Trophoblast cell (in vitro differentiated cells and primary cell): ENCODE results near the gene CNTN6.

Experiments
- DNase-seq, 2 donors: peaks; one replicate each; pipeline ENCODE4 v3.0.0-alpha.2; 2016
- H2AFZ ChIP-seq: 2 replicates; pipeline ENCODE4 v1.6.1; 2013; ENCODE audit warnings: low read length, moderate library complexity, mild to moderate bottlenecking; ENCODE audit not compliant: insufficient read depth, poor library complexity
- H2AK5ac ChIP-seq: 2 replicates; pipeline ENCODE4 v1.6.1; 2013; ENCODE audit warnings: mild to moderate bottlenecking, low read length
- H2BK120ac ChIP-seq: 2 replicates; pipeline ENCODE4 v1.6.1; 2013; ENCODE audit warnings: low read length, mild to moderate bottlenecking, moderate library complexity; ENCODE audit not compliant: insufficient read depth, poor library complexity
- H2BK12ac ChIP-seq: 2 replicates; pipeline ENCODE4 v1.6.1; 2013; ENCODE audit warnings: mild to moderate bottlenecking, low read length, moderate library complexity
- H2BK5ac ChIP-seq: 2 replicates; pipeline ENCODE4 v1.6.1; 2013; ENCODE audit warnings: low read length, low read depth, moderate library complexity, mild to moderate bottlenecking; ENCODE audit not compliant: poor library complexity
- H3K14ac ChIP-seq: 2 replicates; pipeline ENCODE4 v1.6.1; 2013; ENCODE audit warnings: mild to moderate bottlenecking, low read length
- H3K18ac ChIP-seq: 2 replicates; pipeline ENCODE4 v1.6.1; 2013; ENCODE audit warnings: mild to moderate bottlenecking, low read length
- H3K23ac ChIP-seq: 2 replicates; pipeline ENCODE4 v1.6.1; 2013; ENCODE audit warnings: low read length
- H3K27ac ChIP-seq: 2 replicates; pipeline ENCODE4 v1.5.1; 2013; ENCODE audit warnings: low read depth, mild to moderate bottlenecking, inconsistent platforms, low read length, moderate library complexity
- H3K27me3 ChIP-seq: 2 replicates; pipeline ENCODE4 v1.6.1; 2013; ENCODE audit warnings: inconsistent platforms, mild to moderate bottlenecking, low read length, moderate library complexity; ENCODE audit not compliant: insufficient read depth
- H3K36me3 ChIP-seq, 2 experiments: 1 replicate in 1 of 2; 2 replicates in 1 of 2; pipeline ENCODE4 v1.6.1; 2013; ENCODE audit warnings: low read length in 2 of 2, mild to moderate bottlenecking in 2 of 2, moderate library complexity in 1 of 2; ENCODE audit not compliant: insufficient read depth in 2 of 2, control insufficient read depth in 1 of 2
- H3K4ac ChIP-seq: 2 replicates; pipeline ENCODE4 v1.6.1; 2013; ENCODE audit warnings: low read depth, mild to moderate bottlenecking, low read length, moderate library complexity
- H3K4me1 ChIP-seq, 2 experiments: 1 replicate in 1 of 2; 2 replicates in 1 of 2; pipeline ENCODE4 v1.6.1; 2013; ENCODE audit warnings: low read length in 2 of 2, mild to moderate bottlenecking in 2 of 2, moderate library complexity in 1 of 2; ENCODE audit not compliant: insufficient read depth in 2 of 2, control insufficient read depth in 1 of 2
- H3K4me2 ChIP-seq: 2 replicates; pipeline ENCODE4 v1.6.1; 2013; ENCODE audit warnings: inconsistent platforms, mild to moderate bottlenecking, low read length, moderate library complexity
- H3K4me3 ChIP-seq: 2 replicates; pipeline ENCODE4 v1.5.1; 2013; ENCODE audit warnings: mild to moderate bottlenecking, low read depth, low read length, inconsistent platforms
- H3K79me1 ChIP-seq: one replicate; pipeline ENCODE4 v1.6.1; 2013; ENCODE audit warnings: low read length
- H3K79me2 ChIP-seq: 2 replicates; pipeline ENCODE4 v1.6.1; 2013; ENCODE audit warnings: low read length, mild to moderate bottlenecking; ENCODE audit not compliant: control insufficient read depth, insufficient read depth, poor library complexity
- H3K9ac ChIP-seq: 2 replicates; pipeline ENCODE4 v1.6.1; 2013; ENCODE audit warnings: mild to moderate bottlenecking, low read length
- H3K9me3 ChIP-seq: 2 replicates; pipeline ENCODE4 v1.6.1; 2013; ENCODE audit warnings: low read depth, mild to moderate bottlenecking, control low read depth, inconsistent platforms, low read length; ENCODE audit not compliant: insufficient read depth
- H4K12ac ChIP-seq: 2 replicates; pipeline ENCODE4 v1.6.1; 2013; ENCODE audit warnings: low read depth, mild to moderate bottlenecking, low read length, moderate library complexity
- H4K8ac ChIP-seq: 2 replicates; pipeline ENCODE4 v1.6.1; 2013; ENCODE audit warnings: low read depth, mild to moderate bottlenecking, low read length, moderate library complexity
- H4K91ac ChIP-seq: one replicate; pipeline ENCODE4 v1.6.1; 2013; ENCODE audit warnings: low read depth, mild to moderate bottlenecking, low read length, moderate library complexity
- WGBS: extraction: QIAGEN DNeasy Blood & Tissue Kit; methylation state at CpG from one replicate; pipeline ENCODE4 v1.1.7; 2013; ENCODE audit warnings: missing lambda C conversion rate; ENCODE audit not compliant: insufficient read length, insufficient coverage; ENCODE audit errors: extremely low coverage; 5-methylcytosine and 5-hydroxymethylcytosine counted together

Gene CNTN6

DNA sequence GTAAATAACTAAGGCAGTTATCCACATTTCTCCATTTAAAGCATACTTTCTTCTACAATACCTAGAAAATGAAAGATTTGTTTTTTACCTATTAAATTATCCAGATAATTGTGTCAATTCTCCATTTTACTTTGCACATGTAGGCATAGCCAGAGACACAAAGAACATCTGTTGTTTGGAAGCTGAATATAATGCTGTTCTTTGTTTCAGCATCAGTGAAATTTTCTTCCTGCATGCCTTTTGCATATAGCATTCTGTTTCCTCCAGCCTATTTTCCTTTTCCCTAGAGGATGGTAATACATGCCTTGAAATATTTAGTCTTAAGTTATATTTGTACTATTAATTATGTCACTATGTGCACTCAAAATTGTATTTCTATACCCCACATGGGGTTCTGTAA lies 233.7 kb downstream of the CNTN6 start:
- Histone ChIP-seq H2AK5ac (no peak overlapping the region), H3K79me2 (no peaks in the 10 kb centered on the region), H3K4me2 (no peak overlapping the region), H2AFZ (no peak overlapping the region), H4K8ac (no peak overlapping the region), H3K27me3 (no peaks in the 10 kb centered on the region), H2BK12ac (no peak overlapping the region), H3K9me3 (no peaks in the 10 kb centered on the region), H4K91ac (no peak overlapping the region), H3K14ac (no peak overlapping the region), H3K4me1 (no peaks in the 10 kb centered on the region), H3K27ac (no peak overlapping the region), H3K18ac (no peak overlapping the region), H3K36me3 (no peaks in the 10 kb centered on the region), H2BK5ac (no peak overlapping the region), H3K4ac (no peak overlapping the region), H3K23ac (no peak overlapping the region), H2BK120ac (no peak overlapping the region), H3K9ac (no peak overlapping the region), H4K12ac (no peak overlapping the region), H3K79me1 (no peaks in the 10 kb centered on the region), H3K4me3 (no peak overlapping the region)
- no peak for DNase-seq

DNA sequence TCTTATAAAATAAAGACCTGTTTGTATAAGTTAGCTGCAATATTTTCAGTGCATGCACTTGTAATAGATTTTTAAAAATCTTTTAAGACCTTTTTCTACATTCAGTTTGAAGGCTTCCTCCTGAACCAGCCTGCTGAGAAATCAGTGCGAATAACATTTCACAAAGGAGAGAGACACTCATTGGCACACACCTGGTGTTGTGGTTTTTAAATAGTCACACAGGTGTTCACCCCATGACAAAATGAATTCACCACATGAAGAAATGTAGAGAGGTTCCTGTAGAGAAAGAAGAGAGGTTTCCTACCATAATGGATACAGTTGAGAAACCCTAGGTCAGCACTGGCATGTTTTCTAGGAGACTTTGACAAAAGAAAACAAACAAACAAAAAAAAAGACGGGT lies 237.3 kb downstream of the CNTN6 start:
- Histone ChIP-seq H3K18ac (no peak overlapping the region), H4K12ac (no peak overlapping the region), H3K9me3 (no peaks in the 10 kb centered on the region), H3K27ac (no peak overlapping the region), H2AFZ (no peak overlapping the region), H3K79me1 (no peaks in the 10 kb centered on the region), H3K36me3 (no peaks in the 10 kb centered on the region), H2BK5ac (no peak overlapping the region), H3K79me2 (no peaks in the 10 kb centered on the region), H2BK12ac (no peak overlapping the region), H2BK120ac (no peak overlapping the region), H3K4me3 (no peak overlapping the region), H2AK5ac (no peak overlapping the region), H3K4me2 (no peak overlapping the region), H3K23ac (no peak overlapping the region), H3K4ac (no peak overlapping the region), H3K9ac (no peak overlapping the region), H4K8ac (no peak overlapping the region), H3K14ac (no peak overlapping the region), H3K4me1 (no peaks in the 10 kb centered on the region), H4K91ac (no peak overlapping the region), H3K27me3 (no peaks in the 10 kb centered on the region)
- WGBS, result no CpG with 5 or more reads among the region's 2 CpGs
- DNase-seq, result no peak

DNA sequence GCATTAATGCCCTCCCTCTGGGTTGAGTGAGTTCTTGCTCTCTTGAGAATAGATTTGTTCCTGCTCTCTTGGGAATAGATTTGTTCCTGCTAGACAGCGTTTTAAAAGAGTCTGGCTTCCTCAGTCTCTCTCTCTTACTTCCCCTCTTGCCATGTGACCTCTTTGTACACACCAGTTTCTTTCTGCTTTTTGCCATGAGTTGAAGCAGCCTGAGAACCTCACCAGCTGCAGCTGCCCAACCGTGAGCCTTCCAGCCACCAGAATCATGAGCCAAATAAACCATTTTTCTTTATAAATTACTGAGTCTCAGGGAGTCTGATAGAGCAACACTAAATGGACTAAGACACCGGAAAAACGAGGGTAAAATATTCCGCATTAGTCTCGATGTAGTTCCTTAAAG lies 253.6 kb downstream of the CNTN6 start:
- H2BK12ac ChIP-seq, result no peak overlapping the region
- H3K79me2 ChIP-seq, result no peaks in the 10 kb centered on the region
- no peak overlapping the region for H4K12ac ChIP-seq
- no peak overlapping the region for H3K9ac ChIP-seq
- DNase-seq, result no peak
- H2AK5ac ChIP-seq, result no peak overlapping the region
- no peaks in the 10 kb centered on the region for H3K79me1 ChIP-seq
- no peak overlapping the region for H3K14ac ChIP-seq
- H4K91ac ChIP-seq, result no peak overlapping the region
- no peak overlapping the region for H3K18ac ChIP-seq
- H3K4me2 ChIP-seq, result no peak overlapping the region
- H4K8ac ChIP-seq, result no peak overlapping the region
- no peak overlapping the region for H3K4me3 ChIP-seq
- H3K9me3 ChIP-seq, result no peaks in the 10 kb centered on the region
- H3K27me3 ChIP-seq, result no peaks in the 10 kb centered on the region
- H3K4ac ChIP-seq, result no peak overlapping the region
- no peak overlapping the region for H3K27ac ChIP-seq
- H3K4me1 ChIP-seq, result no peaks in the 10 kb centered on the region
- H3K23ac ChIP-seq, result no peak overlapping the region
- H2BK120ac ChIP-seq, result no peak overlapping the region
- no peak overlapping the region for H2BK5ac ChIP-seq
- WGBS, result no CpG with 5 or more reads among the region's 6 CpGs
- no peak overlapping the region for H2AFZ ChIP-seq
- H3K36me3 ChIP-seq, result no peaks in the 10 kb centered on the region

DNA sequence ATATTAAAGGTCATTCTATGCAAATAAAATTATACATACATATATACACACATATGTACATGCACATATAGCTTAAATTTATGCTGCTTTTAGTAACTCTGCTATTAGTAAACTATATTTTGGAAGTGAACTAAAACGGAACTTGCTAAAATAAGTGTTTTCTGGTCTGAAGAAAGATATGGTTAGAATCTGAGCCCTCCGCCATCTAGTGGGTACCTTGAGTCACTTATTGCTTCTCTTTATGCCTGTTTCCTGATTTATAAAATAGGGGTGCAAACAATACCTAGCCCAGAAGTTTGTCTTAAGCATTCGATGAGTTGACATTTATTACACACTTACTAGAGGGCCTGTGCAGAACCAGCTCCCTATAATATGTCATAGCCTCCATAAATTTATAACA lies 255.7 kb downstream of the CNTN6 start:
- no peak overlapping the region for H3K14ac ChIP-seq
- no peak overlapping the region for H2AFZ ChIP-seq
- no peaks in the 10 kb centered on the region for H3K79me2 ChIP-seq
- H3K4ac ChIP-seq, result no peak overlapping the region
- H4K8ac ChIP-seq, result no peak overlapping the region
- WGBS, result no CpG with 5 or more reads among the region's 3 CpGs
- H3K27me3 ChIP-seq, result no peaks in the 10 kb centered on the region
- no peak overlapping the region for H4K91ac ChIP-seq
- no peaks in the 10 kb centered on the region for H3K4me1 ChIP-seq
- no peak overlapping the region for H3K23ac ChIP-seq
- no peak overlapping the region for H2AK5ac ChIP-seq
- H2BK120ac ChIP-seq, result no peak overlapping the region
- H3K4me2 ChIP-seq, result no peak overlapping the region
- H2BK12ac ChIP-seq, result no peak overlapping the region
- no peak overlapping the region for H4K12ac ChIP-seq
- H3K4me3 ChIP-seq, result no peak overlapping the region
- no peaks in the 10 kb centered on the region for H3K36me3 ChIP-seq
- H2BK5ac ChIP-seq, result no peak overlapping the region
- H3K18ac ChIP-seq, result no peak overlapping the region
- DNase-seq, result no peak
- no peak overlapping the region for H3K9ac ChIP-seq
- H3K9me3 ChIP-seq, result no peaks in the 10 kb centered on the region
- H3K27ac ChIP-seq, result no peak overlapping the region
- H3K79me1 ChIP-seq, result no peaks in the 10 kb centered on the region

DNA sequence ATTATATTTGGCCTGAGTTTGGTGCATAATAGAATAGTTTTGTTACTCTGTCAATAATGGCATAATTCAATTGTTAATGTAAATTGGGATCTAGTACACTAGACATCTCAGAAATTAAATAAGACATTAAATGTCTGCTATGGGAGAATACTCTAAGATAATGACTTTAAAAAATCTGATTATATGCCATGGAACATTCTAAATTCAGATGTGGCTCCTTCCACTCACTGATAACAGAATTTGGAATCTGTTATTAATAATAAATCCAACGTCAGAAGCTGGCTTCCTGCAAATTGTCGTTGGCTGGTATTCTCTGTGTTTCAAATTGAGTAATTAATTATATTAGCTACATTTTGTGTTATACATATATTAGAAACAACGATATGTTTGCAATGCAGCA lies 258.1 kb downstream of the CNTN6 start:
- no peak overlapping the region for H3K27ac ChIP-seq

More for the DNA sequence above, 258.1 kb downstream of the CNTN6 start:
- Histone ChIP-seq H3K18ac (no peak overlapping the region), H3K4me1 (no peaks in the 10 kb centered on the region), H3K4me3 (no peak overlapping the region), H3K36me3 (no peaks in the 10 kb centered on the region), H2BK5ac (no peak overlapping the region), H3K4me2 (no peak overlapping the region), H4K91ac (no peak overlapping the region), H4K8ac (no peak overlapping the region), H3K14ac (no peak overlapping the region), H3K9ac (no peak overlapping the region), H4K12ac (no peak overlapping the region), H3K9me3 (no peaks in the 10 kb centered on the region), H3K27me3 (no peaks in the 10 kb centered on the region), H3K79me2 (no peaks in the 10 kb centered on the region), H3K79me1 (no peaks in the 10 kb centered on the region), H3K23ac (no peak overlapping the region), H2AK5ac (no peak overlapping the region), H2BK120ac (no peak overlapping the region), H3K4ac (no peak overlapping the region), H2BK12ac (no peak overlapping the region), H2AFZ (no peak overlapping the region)
- no peak for DNase-seq
- no CpG with 5 or more reads among the region's 3 CpGs for WGBS
